Activated CD4-positive, alpha-beta T cell treated with anti-CD3 and anti-CD28 coated beads for 1 hour (primary cell): ENCODE results near the gene TMC4.
"Not testable (repeated sequence)": the region's sequence is repeated elsewhere in the genome, so short reads cannot be mapped to it uniquely, and the experiment has no call there.

Source experiments
- DNase-seq: peaks from one replicate; pipeline ENCODE4 v3.0.0-alpha.2; 2020

The TMC4 gene

DNA sequence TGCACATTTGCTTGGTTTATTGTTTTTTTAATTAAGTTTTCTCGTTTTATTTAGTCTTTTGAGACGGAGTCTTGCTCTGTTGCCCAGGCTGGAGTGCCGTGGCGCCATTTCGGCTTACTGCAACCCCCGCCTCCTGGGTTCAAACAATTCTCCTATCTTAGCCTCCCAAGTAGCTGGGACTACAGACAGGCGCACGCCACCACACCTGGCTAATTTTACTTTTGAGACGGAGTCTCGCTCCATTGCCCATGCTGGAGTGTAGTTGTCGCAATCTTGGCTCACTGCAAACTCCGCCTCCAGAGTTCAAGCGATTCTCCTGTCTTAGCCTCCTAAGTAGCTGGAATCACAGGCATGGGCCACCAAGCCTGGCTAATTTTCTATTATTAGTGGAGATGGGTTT, 29.0 kb upstream of the TMC4 start:
- no peak for DNase-seq

- DNase-seq, result no peak
Observed at GRCh38 chr19:54201172-54201701, 28.3 kb upstream of the TMC4 start.

DNA sequence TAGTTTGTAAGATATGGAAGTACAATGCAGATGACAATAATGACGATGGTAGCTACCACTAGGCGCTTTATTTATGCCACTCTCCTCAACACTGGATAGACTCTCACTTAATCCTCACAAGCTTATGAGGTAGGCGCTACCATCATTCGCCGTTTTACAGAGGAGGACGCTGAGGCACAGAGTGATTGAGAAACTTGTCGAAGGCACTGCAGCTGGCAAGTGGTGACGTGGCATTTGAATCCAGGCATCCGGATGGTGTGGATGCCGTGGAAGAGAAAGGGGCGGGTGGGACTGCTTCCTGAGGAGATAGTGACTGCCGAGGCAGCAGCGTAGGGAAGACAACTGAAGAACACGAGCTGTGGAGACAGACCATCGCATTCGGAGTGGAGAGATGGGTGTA, 26.4 kb upstream of the TMC4 start:
- DNase-seq, result no peak

- no peak for DNase-seq
Observed at GRCh38 chr19:54197121-54197520, 24.2 kb upstream of the TMC4 start.

DNA sequence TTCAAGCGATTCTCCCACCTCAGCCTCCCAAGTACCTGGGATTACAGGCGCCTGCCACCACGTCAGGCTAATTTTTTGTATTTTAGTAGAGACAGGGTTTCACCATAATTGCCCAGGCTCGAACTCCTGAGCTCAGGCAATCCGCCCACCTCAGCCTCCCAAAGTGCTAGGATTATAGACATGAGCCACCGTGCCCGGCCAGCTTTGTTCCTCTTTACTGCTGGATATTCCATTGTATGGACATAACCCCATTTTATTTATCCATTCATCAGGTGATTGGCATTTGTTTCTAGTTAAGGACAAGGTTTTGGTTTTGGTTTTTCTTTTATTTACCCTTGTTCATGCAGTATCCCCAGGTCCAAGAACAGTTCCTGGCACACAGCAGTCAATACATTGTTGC, 23.6 kb upstream of the TMC4 start:
- DNase-seq, result no peak

GRCh38 chr19:54194463-54194862, 21.5 kb upstream of the TMC4 start:
- DNase-seq, result not testable (repeated sequence)

DNA sequence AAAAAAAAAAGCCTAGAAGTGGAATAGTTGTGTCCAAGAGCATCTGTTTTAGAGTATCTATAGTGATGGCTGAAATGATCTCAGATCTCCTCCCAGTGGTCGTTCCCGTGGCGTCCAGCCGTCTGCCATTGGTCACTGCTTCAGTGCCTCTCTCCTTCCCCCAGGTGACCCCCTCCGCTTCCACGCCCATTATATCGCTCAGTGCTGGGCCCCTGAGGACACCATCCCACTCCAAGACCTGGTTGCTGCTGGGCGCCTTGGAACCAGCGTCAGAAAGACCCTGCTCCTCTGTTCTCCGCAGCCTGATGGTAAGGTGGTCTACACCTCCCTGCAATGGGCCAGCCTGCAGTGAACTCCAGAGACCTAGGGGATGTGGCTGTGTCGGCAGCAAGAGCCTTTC, 20.1 kb upstream of the TMC4 start:
- no peak for DNase-seq

DNA sequence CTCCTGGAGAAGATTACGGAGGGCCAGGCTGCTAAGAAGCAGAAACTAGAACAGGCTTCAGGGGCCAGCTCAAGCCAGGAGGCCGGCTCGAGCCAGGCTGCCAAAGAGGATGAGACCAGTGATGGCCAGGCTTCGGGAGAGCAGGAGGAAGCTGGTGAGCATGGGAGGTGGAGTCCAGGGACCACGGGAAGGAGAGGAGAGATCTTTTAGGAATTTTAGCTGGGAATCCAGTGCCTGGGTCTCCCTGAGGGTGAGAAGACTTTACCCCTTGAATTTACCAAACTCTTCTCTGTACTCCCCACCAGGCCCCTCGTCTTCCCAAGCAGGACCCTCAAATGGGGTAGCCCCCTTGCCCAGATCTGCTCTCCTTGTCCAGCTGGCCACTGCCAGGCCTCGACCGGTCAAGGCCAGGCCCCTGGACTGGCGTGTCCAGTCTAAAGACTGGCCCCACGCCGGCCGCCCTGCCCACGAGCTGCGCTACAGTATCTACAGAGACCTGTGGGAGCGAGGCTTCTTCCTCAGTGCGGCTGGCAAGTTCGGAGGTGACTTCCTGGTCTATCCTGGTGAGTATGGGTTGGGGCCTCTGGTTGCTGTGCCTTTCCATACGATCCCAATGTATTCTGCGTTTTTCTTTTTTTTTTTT, 19.0 kb upstream of the TMC4 start:
- DNase-seq, result no peak

GRCh38 chr19:54191011-54191810, 18.3 kb upstream of the TMC4 start, which contains the start of gene TSEN34:
TSS of gene TSEN34 (plus strand) at chr19:54191308. CDS start at chr19:54191365, 57 bp downstream.
- DNase-seq, result no peak

DNA sequence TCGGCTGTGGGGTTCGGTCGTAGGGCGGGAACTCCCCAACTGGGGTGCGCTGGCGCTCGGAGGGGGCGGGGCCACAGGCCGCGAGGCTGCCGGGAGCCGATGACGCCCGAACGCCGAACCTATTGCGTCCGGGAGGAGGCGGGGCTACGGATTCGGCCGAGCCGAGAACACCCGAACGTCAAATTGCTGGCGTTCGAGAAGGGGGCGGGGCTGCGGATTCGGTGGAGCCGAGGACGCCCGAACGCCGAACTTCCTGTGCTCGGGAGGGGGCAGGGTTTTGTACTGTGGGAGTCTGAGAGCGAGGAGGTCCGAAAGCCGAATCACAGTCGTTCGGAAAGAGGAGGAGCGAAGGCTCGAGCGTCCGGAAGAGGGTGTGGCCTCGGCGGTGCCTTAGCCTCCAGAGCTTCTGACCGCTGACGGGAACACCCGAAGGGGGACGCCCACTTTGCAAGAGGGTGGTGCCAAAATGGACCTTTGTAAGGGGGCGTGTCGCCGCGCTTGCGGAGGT, 17.6 kb upstream of the TMC4 start:
- peak; percentile 100 for DNase-seq

DNA sequence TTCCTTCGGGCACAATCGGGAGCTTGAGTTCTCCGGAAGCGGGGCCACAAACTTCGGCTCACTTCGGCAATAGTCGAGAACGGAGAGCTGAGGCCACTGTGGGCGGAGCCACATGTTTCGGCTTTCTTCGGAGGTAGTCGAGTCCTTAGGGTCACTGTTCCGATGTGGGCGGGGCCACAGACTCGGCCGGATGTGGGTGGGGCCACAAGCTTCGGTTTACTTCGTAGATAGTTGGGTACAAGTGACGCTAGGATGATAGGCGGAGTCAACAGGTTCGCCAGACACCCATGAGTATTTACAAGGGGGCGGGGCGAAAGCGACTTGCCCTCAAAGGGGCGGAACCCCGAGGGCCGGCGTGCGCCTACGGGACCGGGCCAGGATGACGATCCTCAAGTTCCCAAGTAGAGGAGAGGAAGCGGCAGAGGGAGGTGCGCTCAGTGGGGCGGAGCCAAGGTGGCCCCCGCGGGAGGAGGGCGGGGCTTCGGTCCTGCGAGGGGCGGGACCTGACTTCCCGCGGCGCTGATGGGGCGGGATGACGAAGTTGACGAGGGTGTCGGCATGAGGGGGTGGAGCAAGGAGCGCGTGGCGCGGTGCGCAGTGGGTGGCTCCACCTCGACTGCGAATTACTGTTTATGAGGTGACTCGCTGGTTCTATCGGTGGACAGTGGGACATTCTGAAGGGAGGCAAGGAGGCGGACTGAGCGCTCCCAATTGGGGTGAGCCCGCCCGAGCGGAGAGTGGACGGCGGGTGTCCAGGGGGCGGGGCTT, 17.0 kb upstream of the TMC4 start:
- DNase-seq, result peak; percentile 100

- peak; percentile 45 for DNase-seq
Observed at GRCh38 chr19:54189145-54189734, 16.3 kb upstream of the TMC4 start, which contains the start of gene MBOAT7. TSS of gene MBOAT7 (minus strand) at chr19:54189580. CDS start at chr19:54188508, 1,072 bp downstream.

DNA sequence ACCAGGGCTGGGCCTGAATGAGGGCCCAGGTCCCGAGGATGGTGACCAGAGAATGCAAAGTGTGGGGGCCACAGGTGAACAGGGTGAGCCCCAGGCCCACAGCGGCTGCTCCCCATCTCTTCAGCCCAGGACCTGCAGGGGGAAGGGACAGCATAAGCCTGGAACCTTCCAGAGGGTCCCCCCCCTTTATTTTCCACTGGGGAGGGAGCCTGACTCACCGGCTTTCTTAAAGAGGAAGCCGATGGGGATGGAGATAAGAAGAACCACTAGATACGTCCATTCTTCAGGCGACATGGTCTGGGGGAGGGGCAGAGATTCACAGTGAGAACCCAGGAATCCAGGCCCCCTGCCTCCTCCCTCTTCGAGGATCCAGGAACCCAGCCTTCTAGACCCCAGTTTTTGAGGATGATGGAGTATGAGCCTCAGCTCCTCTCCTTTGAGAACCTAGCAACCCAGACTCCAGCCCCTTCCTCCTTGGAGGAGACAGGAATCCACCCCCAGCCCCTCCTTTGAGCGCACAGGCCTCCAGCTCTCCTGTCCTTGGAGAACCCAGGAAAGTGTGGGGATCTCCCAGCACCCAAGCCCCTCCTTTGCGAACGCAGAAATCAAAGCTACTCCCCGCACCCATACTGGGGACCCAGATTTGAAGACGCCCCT, 15.4 kb upstream of the TMC4 start:
- DNase-seq, result peak; percentile 55

DNA sequence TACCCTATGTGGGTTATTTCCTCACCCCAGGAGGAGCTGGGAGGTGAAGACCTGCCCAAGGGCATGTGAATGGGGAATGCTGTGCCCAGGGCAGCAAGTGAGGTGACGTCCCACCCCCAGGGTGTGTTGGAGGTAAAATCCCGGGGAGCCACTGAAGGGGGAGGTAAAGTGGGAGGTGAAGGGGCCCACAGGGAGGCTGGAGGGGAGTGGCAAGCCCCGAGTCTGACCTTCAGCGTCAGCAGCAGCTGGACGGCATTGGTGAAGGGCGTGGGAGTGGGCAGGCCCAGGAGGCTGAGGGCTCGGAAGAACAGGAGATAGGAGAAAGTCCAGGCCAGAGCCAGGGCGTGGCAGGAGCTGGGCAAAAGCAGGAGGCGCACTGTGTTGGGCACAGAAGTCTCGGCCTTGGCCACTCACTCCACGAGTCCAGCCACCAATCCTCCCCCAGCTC, 14.0 kb upstream of the TMC4 start:
- DNase-seq, result no peak

DNA sequence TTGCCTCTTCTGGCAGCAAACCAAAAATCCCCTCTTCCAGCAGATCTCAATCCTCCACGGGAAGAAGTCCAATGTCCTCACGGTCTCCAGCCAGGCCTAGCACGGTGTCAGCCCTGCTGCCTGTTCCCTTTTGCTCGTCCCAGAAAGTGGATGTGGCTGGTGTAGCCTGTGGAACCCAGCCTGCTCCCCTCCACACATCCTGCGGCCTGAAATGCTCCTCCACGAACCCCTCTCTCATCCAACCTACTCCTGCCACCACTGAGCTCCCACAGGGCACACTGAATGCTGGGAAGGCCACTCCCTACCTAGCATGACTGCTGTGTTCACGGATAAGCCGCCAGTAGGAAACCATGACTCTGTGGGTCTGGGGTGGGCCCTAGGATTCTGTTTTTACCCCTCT, 13.4 kb upstream of the TMC4 start:
- no peak for DNase-seq

GRCh38 chr19:54183431-54183830, 10.5 kb upstream of the TMC4 start:
- DNase-seq, result no peak

DNA sequence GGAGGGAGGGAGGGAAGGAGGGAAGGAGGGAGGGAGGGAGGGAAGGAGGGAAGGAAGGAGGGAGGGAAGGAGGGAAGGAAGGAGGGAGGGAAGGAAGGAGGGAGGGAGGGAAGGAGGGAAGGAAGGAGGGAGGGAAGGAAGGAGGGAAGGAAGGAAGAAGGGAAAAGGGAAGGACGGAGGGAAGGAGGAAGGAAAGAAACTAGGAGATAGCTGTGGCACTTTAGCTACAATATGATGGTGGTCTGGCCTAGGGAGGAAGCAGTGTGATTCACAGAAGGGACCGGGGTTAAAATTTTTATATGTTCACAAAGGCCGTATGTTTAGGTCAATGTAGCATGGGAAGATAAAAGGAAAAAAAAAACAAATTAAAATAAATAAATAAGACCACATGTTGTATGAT, 8.9 kb upstream of the TMC4 start:
- DNase-seq, result not testable (repeated sequence)

DNA sequence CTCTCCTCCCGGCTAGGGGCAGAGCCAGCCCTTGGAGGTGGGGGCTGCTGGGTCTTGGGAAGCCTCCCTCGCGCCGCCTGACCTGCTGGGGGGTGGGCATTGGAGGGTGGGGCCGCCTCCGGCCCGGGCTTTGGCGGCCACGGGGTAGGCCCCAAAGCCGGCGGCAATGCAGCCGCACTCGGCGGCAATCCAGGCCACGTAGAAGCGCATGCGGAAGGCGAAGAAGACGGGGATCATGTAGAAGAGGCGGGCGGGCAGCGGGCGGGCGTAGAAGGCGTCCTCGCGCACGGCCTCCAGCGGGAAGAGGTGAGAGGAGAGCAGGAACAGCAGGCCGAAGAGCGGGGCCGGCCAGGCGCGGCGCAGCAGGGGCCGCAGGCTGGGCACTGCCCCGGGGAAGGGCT, 7.7 kb upstream of the TMC4 start:
- no peak for DNase-seq

GRCh38 chr19:54179921-54180461, 7.0 kb upstream of the TMC4 start:
- DNase-seq, result no peak

- no peak for DNase-seq
Observed at GRCh38 chr19:54179262-54179852, 6.4 kb upstream of the TMC4 start.

- DNase-seq, result no peak
Observed at GRCh38 chr19:54178581-54179261, 5.8 kb upstream of the TMC4 start.
